Right lobe of liver (tissue), 4 donors: ENCODE results near the gene SLC6A3.

Source experiments
- POLR2A ChIP-seq: fragments of 450-650 bp; IDR thresholded peaks from one replicate; pipeline ENCODE4 v1.6.1; 2017; ENCODE audit warnings: antibody characterized with exemption, mild to moderate bottlenecking
- TF ChIP-seq, protein P1 (sequence below), 4 donors: fragments of 200-600 bp in 3 of 4; fragments of 450-650 bp in 1 of 4; IDR thresholded peaks; one replicate each; pipeline versions ENCODE4 v1.5.1 to v1.8.0; 2016 to 2022; ENCODE audit warnings: antibody characterized with exemption in 4 of 4, mild to moderate bottlenecking in 2 of 4
- donor health status: DM: no; HTN: no; CAD: no.
- donor health status: DM: no; HTN: no; CAD: no.
- donor health status: DM: no; HTN: yes; CAD: no.

DNA sequence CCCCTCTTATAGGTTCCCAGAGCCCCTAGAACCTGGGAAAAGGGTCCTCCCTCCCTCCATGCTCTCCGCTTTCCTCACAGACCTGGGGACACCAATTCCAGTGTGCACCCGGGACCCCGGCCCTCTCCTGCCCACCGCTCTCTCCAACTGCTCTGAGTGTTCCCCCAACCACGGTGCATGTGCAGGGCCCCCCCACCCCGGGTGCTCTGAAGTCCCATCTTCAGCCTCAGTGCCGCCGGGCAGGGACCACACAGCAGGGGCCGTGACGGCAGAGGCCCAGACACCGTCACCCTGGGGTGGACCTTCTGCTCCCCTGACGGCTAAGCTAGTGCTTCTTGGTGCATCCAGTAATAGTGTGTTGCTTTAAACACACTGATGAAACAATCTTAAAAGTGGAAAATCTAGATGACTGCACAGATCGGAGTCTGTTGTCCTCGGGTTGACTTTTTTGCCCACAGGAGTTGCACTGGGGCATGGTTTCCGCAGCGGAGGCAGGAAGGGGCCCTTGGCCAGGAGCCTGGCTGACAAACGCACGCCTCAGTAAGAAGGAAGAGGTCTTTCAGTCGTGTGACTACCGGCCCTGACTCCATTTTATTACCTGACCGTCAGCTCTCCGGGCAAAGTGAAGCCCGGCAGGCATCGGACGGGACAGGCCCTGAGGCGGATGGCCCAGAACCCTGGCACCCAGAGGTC, 36.2 kb upstream of the SLC6A3 start:
- TF ChIP-seq, protein P1, sequence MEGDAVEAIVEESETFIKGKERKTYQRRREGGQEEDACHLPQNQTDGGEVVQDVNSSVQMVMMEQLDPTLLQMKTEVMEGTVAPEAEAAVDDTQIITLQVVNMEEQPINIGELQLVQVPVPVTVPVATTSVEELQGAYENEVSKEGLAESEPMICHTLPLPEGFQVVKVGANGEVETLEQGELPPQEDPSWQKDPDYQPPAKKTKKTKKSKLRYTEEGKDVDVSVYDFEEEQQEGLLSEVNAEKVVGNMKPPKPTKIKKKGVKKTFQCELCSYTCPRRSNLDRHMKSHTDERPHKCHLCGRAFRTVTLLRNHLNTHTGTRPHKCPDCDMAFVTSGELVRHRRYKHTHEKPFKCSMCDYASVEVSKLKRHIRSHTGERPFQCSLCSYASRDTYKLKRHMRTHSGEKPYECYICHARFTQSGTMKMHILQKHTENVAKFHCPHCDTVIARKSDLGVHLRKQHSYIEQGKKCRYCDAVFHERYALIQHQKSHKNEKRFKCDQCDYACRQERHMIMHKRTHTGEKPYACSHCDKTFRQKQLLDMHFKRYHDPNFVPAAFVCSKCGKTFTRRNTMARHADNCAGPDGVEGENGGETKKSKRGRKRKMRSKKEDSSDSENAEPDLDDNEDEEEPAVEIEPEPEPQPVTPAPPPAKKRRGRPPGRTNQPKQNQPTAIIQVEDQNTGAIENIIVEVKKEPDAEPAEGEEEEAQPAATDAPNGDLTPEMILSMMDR (IDR thresholded peaks at IDR 0.05) = no peak
- no peak for TF ChIP-seq POLR2A
